Left cardiac atrium (tissue), 4 donors: ENCODE results near the gene SERF2. TPM values are rescaled to one million over a fixed set of nuclear protein-coding genes. Genes with fewer than 3 reads are reported as not detected.
A peak's percentile ranks its signal among the peaks of the same experiment; 100 is the strongest.
"Not testable (repeated sequence)": the region's sequence is repeated elsewhere in the genome, so short reads cannot be mapped to it uniquely, and the experiment has no call there.

ENCODE experiments used
- ATAC-seq, 2 donors: fragments of 200-7000 bp; cut with Tn5 transposase; one replicate each; pipeline ENCODE4 v1.9.1; 2020; ENCODE audit warnings: mild to moderate bottlenecking in 2 of 2, moderate library complexity in 2 of 2
- DNase-seq: peaks from one replicate; pipeline ENCODE4 v3.0.0-alpha.2; 2020
- intact Hi-C, 2 donors: fragments of 100-400 bp; cut with DNase I; formaldehyde crosslinking; loops; one replicate each; pipeline versions ENCODE4 v1.14.1 to v1.15.1; 2022 to 2023
- long read RNA-seq: library from polyadenylated mRNA; unstranded; transcript quantifications from one replicate; pipeline ENCODE4 v2.0.0, GENCODE V29; 2021
- total RNA-seq, 2 donors: library from RNA; stranded (reverse); fragmentation: NEBNext Ultra II Directional; extraction: Animal tissue kit (Norgen Biotek cat#: 25700); gene quantifications; one replicate each; pipeline ENCODE4 v1.2.1, GENCODE V29; 2021
- donor health status: DM: no; HTN: yes; CAD: no.
- donor health status: DM: no; HTN: yes; CAD: no; lungs with severe emphysema.
- donor health status: DM: yes; HTN: yes; CAD: no.
- donor health status: Dilated cardiomyopathy.

Gene SERF2
- total RNA-seq, result 100 to 1,000 TPM; 868 to 923 TPM
- long read RNA-seq, transcript SERF2-212 (4 exons, 2,099 nt), result minor isoform, 12 of 131 reads
- long read RNA-seq, transcript SERF2-201 (3 exons, 1,537 nt), result major isoform, 95 of 131 reads
- long read RNA-seq, partial matches to known transcripts, result 4 of 131 reads
- long read RNA-seq, other reads (novel, unspliced or antisense), result 9 of 131 reads

DNA sequence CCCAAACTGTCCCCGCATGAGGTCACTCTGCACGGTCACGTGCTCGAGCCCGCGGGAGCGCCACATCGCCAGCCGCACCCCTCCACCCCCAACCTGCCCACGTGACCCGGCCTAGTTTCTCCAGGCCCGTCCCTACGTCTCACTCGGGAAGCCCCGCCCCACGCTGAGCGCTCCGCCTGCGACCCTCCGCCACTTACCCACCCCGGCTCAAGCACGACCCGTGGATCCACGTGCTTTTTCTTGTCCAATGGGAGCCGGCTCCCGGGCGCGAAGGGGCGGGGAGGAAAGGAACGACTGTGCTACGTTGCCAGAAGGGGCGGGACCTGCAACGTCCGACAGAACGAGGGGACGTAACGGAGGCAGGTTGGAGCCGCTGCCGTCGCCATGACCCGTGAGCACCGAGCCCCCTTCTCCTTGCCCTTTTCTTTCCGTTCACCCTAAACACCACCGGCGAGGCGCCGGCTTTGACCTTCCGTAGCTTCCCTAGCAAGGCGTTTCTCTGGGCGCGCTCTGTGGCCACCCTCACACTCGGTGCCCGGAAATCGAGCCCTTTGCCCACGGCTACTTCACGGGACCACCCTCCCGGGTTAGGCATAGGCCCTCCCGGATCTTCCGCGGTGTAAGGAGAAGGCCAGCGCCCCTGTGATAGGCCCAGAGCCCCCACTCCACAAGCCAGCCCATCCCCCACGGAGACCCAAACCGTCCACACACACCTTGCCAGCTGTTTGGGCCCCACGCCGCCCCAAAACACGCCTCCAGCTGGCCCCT, at the start of gene SERF2:
Gene SERF2, plus strand, starts transcription at position 328 of the 768 bp plus-strand sequence. Its CDS starts 57 bp downstream, at position 385.
- DNase-seq, result peak; percentile 100
- intact Hi-C loops, result loop anchor here in 1 of 2 donors (1.0 kb wide), 1 partner anchor 15 kb away; no protein-coding TSS in a partner anchor
- peak; percentile 97 to 98 for ATAC-seq

- ATAC-seq, result peak; percentile 98 to 99
- intact Hi-C loops, result not testable (repeated sequence)
- DNase-seq, result peak; percentile 96
Measured at GRCh38 chr15:43746245-43746902, 45.7 kb upstream of the SERF2 start, which contains the start of gene PDIA3. TSS of gene PDIA3 (plus strand) at chr15:43746438. CDS start at chr15:43746540, 102 bp downstream.

- DNase-seq, intact Hi-C loops: not testable (repeated sequence)
- ATAC-seq, result peak in 1 of 2 donors; percentile 43
Measured at GRCh38 chr15:43746903-43747309, 45.2 kb upstream of the SERF2 start.

DNA sequence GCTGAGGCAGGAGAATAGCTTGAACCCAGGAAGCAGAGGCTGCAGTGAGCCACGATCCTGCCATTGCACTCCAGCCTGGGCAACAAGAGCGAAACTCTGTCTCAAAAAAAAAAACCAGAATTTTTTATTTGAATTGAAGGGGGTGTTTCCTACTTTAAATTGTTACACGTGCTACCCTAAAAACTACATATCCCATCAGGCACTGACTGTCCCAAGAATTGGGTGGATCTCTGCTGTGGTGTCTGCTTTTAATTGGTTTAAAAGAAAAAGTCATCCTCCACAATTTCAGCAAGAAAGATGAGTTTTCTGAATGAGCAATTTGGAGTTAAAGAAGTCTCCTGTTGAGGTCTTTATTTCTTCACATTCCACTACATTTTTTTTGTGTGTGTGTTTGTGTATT, 43.7 kb upstream of the SERF2 start:
- intact Hi-C loops, result no loop called here
- DNase-seq (no peak), ATAC-seq (no peak)

DNA sequence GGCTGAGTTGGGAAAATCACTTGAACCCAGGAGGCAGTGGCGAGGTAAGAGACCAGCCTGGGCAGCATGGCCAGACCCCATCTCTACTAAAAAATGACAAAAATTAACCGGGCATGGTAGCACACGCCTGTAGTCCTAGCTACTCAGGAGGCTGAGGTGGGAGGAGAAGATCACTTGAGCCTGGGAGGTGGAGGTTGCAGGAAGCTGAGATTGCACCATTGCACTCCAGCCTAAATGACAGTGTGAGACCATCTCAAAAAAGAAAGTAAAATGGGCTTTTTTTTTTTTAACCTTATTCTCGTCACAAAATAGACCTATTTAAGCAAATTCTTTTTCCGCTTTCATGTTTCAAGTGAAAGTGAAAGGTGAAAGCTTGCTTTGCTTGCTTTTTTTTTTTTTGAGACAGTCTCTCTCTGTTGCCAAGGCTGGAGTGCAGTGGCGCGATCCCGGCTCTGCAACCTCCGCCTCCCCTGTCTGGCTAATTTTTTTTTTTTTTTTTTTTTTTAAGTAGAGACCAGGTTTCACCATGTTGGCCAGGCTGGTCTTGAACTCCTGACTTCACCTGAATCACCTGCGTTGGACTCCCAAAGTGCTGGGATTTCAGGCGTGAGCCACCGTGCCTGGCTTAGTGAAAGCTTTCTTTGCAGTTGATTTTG, 42.3 kb upstream of the SERF2 start:
- no peak for ATAC-seq
- intact Hi-C loops, result no loop called here
- no peak for DNase-seq

DNA sequence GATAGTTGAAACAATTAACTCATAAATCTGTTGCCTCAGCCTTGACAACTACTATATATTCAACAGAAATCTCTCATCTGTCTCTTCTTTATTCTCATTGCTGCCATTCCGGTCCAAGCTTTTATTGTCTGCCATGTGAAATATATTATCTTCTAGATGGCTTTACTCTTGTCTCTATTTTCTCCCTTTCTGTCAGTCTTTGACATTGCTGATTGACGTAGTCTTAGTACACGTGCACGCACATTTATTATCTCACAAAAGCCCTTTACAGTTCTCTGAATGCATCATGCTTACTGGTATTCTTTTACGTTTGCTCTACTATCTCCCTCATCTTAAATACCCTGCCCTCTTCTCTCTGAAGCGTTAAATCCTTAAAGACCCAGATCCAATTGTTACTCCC, 40.2 kb upstream of the SERF2 start:
- no peak for DNase-seq
- ATAC-seq, result no peak
- intact Hi-C loops, result no loop called here

- intact Hi-C loops, result no loop called here
- ATAC-seq, result no peak
- no peak for DNase-seq
Measured at GRCh38 chr15:43762824-43763223, 29.3 kb upstream of the SERF2 start.

- intact Hi-C loops, result no loop called here
- ATAC-seq (no peak), DNase-seq (no peak)
Measured at GRCh38 chr15:43763819-43764446, 28.2 kb upstream of the SERF2 start.

GRCh38 chr15:43769584-43770228, 22.4 kb upstream of the SERF2 start:
- DNase-seq (peak; percentile 59), ATAC-seq (peak; percentile 51 to 59)
- intact Hi-C loops, result no loop called here

DNA sequence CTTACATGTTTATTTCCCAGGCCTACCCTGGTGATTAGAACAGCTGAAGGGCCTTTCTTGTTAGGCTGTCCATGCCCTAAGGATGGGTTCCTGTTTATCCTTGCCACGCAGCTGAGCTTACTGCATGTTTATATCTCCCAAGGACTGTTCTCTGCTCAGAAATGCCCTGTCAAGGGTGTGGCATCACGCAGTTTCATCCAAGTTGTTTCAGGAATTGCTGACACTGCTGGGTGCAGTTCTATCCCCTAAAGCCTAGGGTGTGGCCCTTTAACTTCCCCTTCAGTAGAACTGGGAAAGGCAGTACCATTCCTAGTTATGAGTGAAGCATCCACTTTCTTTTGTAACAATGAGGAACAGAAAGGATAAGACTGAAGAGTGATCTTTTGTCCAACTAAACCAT, 20.3 kb upstream of the SERF2 start:
- intact Hi-C loops, result no loop called here
- DNase-seq (no peak), ATAC-seq (peak in 1 of 2 donors; percentile 26)

- ATAC-seq, result no peak
- intact Hi-C loops, result no loop called here
- DNase-seq, result no peak
Measured at GRCh38 chr15:43772624-43773023, 19.5 kb upstream of the SERF2 start.

DNA sequence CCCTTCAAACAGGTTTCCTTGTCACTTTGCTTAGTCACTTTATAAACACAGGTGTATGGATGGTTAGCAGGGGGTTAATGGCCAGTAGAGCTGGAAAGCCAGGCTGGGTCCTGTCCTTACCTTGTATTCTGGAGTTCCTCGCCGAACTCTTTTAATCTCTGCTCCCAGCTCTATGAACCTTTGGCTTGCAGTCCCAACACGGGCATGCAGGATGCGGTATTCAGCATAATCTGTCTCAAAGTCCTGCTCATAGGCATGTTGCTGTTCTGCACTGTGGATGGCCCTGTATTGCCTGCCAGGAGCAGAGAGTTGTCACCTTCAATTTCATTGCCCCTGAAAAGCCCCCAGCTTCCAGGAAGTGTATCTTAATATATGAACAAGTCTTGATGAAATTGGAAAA, 18.1 kb upstream of the SERF2 start:
- DNase-seq (no peak), ATAC-seq (no peak)
- intact Hi-C loops, result no loop called here

DNA sequence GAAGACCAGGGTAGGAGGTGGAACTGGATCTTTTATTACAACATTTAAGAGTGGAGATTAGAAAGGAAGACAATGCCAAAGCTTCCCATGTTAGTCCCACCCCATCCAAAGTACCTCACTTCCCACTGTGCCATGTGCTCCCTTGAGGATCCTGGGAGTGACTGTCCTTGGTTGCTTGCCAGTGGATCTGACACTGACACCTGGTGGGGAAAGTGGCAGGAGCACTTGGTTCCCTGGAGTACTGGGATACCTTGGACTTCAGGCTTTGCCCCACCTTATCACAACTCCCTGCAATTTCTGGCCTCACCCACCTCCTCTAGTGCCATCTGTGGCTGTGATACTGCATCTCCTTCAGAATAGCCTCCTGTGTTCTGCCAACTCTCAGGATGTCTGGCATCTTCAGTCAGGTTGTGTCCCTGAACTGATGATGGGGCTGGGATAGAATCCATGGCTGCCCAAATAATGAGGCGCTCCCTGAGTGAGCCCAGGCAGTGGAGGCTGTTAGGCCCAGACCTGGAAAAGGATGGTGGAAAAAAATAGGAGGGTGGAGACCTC, 16.6 kb upstream of the SERF2 start:
- ATAC-seq (peak in 1 of 2 donors; percentile 5), DNase-seq (peak; percentile 39)
- intact Hi-C loops, result no loop called here

DNA sequence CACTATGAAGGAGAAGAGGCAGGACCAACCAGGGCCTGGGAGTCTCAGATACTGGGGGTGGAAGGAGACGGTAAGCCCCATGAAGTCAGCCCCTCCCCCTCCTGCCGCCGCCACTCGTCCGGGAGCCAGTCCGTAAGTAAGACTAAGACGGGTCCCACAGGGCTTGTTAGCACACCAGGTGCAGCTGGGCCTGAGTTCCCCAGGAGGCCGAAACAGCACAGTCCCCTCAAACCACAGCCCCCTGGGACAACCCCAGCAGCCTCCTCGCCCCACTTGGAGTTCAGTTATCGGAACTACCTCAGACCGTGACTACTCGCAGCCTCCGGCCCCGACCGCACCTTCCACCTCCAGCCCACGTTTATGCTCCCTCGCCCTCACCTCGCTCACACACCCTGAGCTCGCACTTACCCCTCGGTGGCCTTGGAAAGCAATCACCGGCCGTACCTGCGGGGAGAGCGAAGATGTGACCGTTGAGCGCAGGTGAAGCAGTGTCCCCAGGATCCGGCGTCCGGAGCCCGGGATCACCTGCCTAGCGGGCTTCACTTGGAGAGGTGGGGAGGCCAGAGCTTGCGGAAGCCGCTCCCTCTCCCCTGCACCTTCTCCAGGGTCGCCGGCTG, 15.9 kb upstream of the SERF2 start:
- intact Hi-C loops, result no loop called here
- DNase-seq (peak; percentile 35), ATAC-seq (peak; percentile 5 to 20)

- DNase-seq, result peak; percentile 83
- ATAC-seq, result peak; percentile 86 to 91
- intact Hi-C loops, result loop anchor here in 1 of 2 donors (1.0 kb wide), 1 partner anchor 15 kb away; no protein-coding TSS in a partner anchor
Measured at GRCh38 chr15:43776718-43777266, 15.3 kb upstream of the SERF2 start, which contains the start of gene ELL3. TSS of gene ELL3 (minus strand) at chr15:43776966. CDS start at chr15:43776901, 65 bp downstream.

GRCh38 chr15:43777267-43777914, 14.7 kb upstream of the SERF2 start:
- intact Hi-C loops, result loop anchor here in 1 of 2 donors (1.0 kb wide), 1 partner anchor 14 kb away; no protein-coding TSS in a partner anchor
- peak; percentile 87 to 88 for ATAC-seq
- DNase-seq, result peak; percentile 83

- no peak for ATAC-seq
- intact Hi-C loops, result no loop called here
- no peak for DNase-seq
Measured at GRCh38 chr15:43779016-43779415, 13.1 kb upstream of the SERF2 start.
